ENCODE results near the gene MACROD1.
A peak's percentile ranks its signal among the peaks of the same experiment; 100 is the strongest.

Gene MACROD1

DNA sequence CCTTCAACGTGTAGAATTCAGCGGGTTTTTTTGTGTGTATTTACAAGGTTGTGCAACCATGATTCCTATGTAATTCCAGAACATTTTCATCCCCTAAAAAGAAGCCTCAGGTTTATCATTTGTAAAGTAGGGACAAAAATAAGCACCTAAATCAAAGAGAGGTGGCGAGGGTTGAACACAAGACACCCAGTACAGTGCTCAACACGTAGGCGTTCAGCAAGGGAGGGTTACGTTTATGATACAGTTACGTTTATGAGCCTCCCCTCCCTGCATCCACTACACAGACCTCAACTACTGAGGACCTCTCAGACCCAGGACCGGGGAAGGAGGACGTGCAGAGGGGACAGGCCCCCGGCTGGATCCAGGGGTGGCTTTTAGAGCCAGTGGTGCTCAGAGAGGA is 85.5 kb downstream of the MACROD1 start:
- TF ChIP-seq YY1 (IDR thresholded peaks at IDR 0.05; ENCODE audit: low read depth) (no peak), FOXM1 (IDR thresholded peaks at IDR 0.05; ENCODE audit: borderline replicate concordance, low read depth) (no peak), TCF12 (IDR thresholded peaks at IDR 0.05; ENCODE audit: low read depth) (no peak), TAF1 (IDR thresholded peaks at IDR 0.05; ENCODE audit: low read depth) (no peak), RAD21 (IDR thresholded peaks at IDR 0.05; ENCODE audit: low read depth) (no peak), NFIC (IDR thresholded peaks at IDR 0.05) (no peak), EP300 (IDR thresholded peaks at IDR 0.05; ENCODE audit: borderline replicate concordance) (no peak), CEBPB (IDR thresholded peaks at IDR 0.05) (no peak), EGR1 (IDR thresholded peaks at IDR 0.05) (no peak)
- TF ChIP-seq, protein P1, sequence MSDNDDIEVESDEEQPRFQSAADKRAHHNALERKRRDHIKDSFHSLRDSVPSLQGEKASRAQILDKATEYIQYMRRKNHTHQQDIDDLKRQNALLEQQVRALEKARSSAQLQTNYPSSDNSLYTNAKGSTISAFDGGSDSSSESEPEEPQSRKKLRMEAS (IDR thresholded peaks at IDR 0.05) = no peak

DNA sequence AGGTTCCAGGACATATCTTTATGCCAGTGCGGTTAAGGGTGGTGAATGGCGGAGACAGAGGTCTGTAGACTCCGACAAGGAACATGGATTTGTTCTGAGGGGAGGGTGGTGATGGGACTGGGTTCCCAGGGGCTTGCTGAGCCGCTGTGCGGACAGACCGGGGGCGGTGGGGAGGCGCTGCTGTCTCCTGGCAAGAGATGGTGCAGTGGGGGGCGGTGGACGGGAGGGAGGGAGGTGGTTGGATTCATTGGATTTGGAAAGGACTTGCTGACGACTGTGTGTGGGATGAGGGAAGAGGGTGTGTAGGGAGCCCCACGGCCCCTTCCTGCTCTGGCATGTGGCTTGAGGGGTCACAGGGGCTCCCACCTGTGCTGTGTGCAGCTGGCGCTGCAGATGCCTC is 87.0 kb downstream of the MACROD1 start:
- TF ChIP-seq, protein P2, sequence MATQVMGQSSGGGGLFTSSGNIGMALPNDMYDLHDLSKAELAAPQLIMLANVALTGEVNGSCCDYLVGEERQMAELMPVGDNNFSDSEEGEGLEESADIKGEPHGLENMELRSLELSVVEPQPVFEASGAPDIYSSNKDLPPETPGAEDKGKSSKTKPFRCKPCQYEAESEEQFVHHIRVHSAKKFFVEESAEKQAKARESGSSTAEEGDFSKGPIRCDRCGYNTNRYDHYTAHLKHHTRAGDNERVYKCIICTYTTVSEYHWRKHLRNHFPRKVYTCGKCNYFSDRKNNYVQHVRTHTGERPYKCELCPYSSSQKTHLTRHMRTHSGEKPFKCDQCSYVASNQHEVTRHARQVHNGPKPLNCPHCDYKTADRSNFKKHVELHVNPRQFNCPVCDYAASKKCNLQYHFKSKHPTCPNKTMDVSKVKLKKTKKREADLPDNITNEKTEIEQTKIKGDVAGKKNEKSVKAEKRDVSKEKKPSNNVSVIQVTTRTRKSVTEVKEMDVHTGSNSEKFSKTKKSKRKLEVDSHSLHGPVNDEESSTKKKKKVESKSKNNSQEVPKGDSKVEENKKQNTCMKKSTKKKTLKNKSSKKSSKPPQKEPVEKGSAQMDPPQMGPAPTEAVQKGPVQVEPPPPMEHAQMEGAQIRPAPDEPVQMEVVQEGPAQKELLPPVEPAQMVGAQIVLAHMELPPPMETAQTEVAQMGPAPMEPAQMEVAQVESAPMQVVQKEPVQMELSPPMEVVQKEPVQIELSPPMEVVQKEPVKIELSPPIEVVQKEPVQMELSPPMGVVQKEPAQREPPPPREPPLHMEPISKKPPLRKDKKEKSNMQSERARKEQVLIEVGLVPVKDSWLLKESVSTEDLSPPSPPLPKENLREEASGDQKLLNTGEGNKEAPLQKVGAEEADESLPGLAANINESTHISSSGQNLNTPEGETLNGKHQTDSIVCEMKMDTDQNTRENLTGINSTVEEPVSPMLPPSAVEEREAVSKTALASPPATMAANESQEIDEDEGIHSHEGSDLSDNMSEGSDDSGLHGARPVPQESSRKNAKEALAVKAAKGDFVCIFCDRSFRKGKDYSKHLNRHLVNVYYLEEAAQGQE (IDR thresholded peaks at IDR 0.05; ENCODE audit: low read depth) = no peak
- TF ChIP-seq, protein P1 (IDR thresholded peaks at IDR 0.05) = no peak
- TF ChIP-seq, protein P3, sequence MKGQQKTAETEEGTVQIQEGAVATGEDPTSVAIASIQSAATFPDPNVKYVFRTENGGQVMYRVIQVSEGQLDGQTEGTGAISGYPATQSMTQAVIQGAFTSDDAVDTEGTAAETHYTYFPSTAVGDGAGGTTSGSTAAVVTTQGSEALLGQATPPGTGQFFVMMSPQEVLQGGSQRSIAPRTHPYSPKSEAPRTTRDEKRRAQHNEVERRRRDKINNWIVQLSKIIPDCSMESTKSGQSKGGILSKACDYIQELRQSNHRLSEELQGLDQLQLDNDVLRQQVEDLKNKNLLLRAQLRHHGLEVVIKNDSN (IDR thresholded peaks at IDR 0.05) = no peak
- TF ChIP-seq EGR1 (IDR thresholded peaks at IDR 0.05) (no peak), EP300 (IDR thresholded peaks at IDR 0.05; ENCODE audit: borderline replicate concordance) (no peak), TCF12 (IDR thresholded peaks at IDR 0.05; ENCODE audit: low read depth) (no peak), CREB1 (IDR thresholded peaks at IDR 0.05; ENCODE audit: low read depth) (no peak), YY1 (IDR thresholded peaks at IDR 0.05; ENCODE audit: low read depth) (no peak), CEBPB (IDR thresholded peaks at IDR 0.05) (no peak), RAD21 (IDR thresholded peaks at IDR 0.05; ENCODE audit: low read depth) (no peak), ZBTB7A (IDR thresholded peaks at IDR 0.05; ENCODE audit: low read depth) (no peak), NFIC (IDR thresholded peaks at IDR 0.05) (no peak), TAF1 (IDR thresholded peaks at IDR 0.05; ENCODE audit: low read depth) (no peak)

DNA sequence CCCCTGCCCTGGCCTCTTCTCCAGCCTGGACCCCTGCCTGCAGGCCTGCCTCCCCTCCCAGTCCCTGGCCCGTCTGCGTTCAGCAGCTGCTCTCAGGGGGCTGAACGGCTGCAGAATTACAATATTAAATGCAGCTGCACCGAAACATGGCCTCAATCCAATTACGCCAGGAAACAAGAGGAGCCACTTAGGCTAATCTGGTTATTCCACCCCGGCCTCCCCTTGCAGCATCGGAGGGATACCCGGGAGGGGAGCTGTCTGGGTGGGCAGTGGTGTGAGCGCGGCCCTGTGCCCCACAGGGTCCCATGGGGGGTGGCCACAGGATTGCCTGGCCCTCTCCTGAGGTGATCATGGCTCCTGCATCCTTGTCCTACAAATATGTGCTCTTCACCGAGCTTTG is 87.6 kb downstream of the MACROD1 start:
- TF ChIP-seq YY1 (IDR thresholded peaks at IDR 0.05; ENCODE audit: low read depth) = no peak
- TF ChIP-seq ZBTB7A (IDR thresholded peaks at IDR 0.05; ENCODE audit: low read depth) = no peak
- no peak for TF ChIP-seq CREB1 (IDR thresholded peaks at IDR 0.05; ENCODE audit: low read depth)
- no peak for TF ChIP-seq RAD21 (IDR thresholded peaks at IDR 0.05; ENCODE audit: low read depth)
- TF ChIP-seq, protein P1 (IDR thresholded peaks at IDR 0.05) = no peak
- TF ChIP-seq, protein P2 (IDR thresholded peaks at IDR 0.05; ENCODE audit: low read depth) = no peak
- TF ChIP-seq EGR1 (IDR thresholded peaks at IDR 0.05) = no peak
- no peak for TF ChIP-seq EP300 (IDR thresholded peaks at IDR 0.05; ENCODE audit: borderline replicate concordance)
- TF ChIP-seq, protein P3 (IDR thresholded peaks at IDR 0.05) = no peak
- TF ChIP-seq CEBPB (IDR thresholded peaks at IDR 0.05) = no peak
- TF ChIP-seq TEAD4 (IDR thresholded peaks at IDR 0.05) = no peak
- no peak for TF ChIP-seq FOXM1 (IDR thresholded peaks at IDR 0.05; ENCODE audit: borderline replicate concordance, low read depth)
- no peak for TF ChIP-seq TAF1 (IDR thresholded peaks at IDR 0.05; ENCODE audit: low read depth)
- no peak for TF ChIP-seq TCF12 (IDR thresholded peaks at IDR 0.05; ENCODE audit: low read depth)
- TF ChIP-seq NFIC (IDR thresholded peaks at IDR 0.05) = no peak

DNA sequence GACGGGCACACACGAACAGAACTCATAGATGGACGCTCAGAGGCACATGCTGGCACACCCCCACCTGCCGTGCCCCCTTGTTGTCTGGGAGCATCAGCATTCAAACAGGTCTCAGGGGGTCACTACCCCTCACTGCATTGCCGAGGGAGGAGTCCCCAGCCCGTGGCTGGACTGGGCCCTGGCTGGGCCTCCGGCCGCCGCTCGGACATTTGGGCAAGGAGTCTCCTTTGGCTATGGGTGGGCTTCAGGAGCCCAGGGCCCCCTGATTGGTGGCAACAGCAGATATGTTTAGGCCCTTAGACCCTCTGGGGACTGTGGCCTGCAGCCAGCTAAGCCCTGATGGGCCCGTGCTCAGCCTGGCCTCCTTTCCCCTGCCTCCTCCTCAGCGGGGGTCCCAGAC is 88.3 kb downstream of the MACROD1 start:
- TF ChIP-seq FOXM1 (IDR thresholded peaks at IDR 0.05; ENCODE audit: borderline replicate concordance, low read depth) (no peak), ZBTB7A (IDR thresholded peaks at IDR 0.05; ENCODE audit: low read depth) (0 out of 2 replicates have a peak, but pooled peaks have one; percentile 17)

DNA sequence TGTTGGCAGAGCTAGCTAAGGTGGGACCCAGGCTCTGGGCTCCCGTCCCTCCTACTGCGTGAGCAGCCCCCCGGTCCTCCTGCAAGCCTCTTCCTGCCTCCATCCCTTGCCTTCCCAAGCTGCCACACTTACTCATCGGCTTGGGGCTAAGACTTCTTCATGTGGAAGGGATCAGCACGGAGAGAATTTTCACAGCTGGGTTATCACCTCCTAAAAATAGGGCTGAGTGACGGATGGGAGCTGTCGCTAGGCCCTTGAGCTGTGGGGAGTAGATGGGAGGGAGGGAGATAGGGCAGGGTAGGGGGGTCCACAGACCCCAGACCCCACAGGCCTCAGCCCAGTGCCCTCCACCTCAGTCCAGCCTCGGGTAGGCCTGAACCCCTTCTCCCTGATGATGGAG is 89.2 kb downstream of the MACROD1 start:
- no peak for TF ChIP-seq TAF1 (IDR thresholded peaks at IDR 0.05; ENCODE audit: low read depth)
- no peak for TF ChIP-seq EP300 (IDR thresholded peaks at IDR 0.05; ENCODE audit: borderline replicate concordance)
- TF ChIP-seq YY1 (IDR thresholded peaks at IDR 0.05; ENCODE audit: low read depth) = no peak
- no peak for TF ChIP-seq NFIC (IDR thresholded peaks at IDR 0.05)
- TF ChIP-seq, protein P3 (IDR thresholded peaks at IDR 0.05) = no peak
- TF ChIP-seq, protein P2 (IDR thresholded peaks at IDR 0.05; ENCODE audit: low read depth) = no peak
- no peak for TF ChIP-seq FOXM1 (IDR thresholded peaks at IDR 0.05; ENCODE audit: borderline replicate concordance, low read depth)
- TF ChIP-seq ZBTB7A (IDR thresholded peaks at IDR 0.05; ENCODE audit: low read depth) = no peak
- no peak for TF ChIP-seq CREB1 (IDR thresholded peaks at IDR 0.05; ENCODE audit: low read depth)

All from Ishikawa (cell line).